HG03025 (cell line): Measurements from ENCODE around the gene TTBK1.
"Not testable (repeated sequence)": the region's sequence is repeated elsewhere in the genome, so short reads cannot be mapped to it uniquely, and the experiment has no call there.

ENCODE experiments used
- ATAC-seq: cut with Tn5 transposase; IDR thresholded peaks from one replicate; pipeline ENCODE4 v1.9.1; 2021; ENCODE audit warnings: mild to moderate bottlenecking, moderate library complexity; ENCODE audit not compliant: unreplicated experiment, low FRiP score

Gene TTBK1

DNA sequence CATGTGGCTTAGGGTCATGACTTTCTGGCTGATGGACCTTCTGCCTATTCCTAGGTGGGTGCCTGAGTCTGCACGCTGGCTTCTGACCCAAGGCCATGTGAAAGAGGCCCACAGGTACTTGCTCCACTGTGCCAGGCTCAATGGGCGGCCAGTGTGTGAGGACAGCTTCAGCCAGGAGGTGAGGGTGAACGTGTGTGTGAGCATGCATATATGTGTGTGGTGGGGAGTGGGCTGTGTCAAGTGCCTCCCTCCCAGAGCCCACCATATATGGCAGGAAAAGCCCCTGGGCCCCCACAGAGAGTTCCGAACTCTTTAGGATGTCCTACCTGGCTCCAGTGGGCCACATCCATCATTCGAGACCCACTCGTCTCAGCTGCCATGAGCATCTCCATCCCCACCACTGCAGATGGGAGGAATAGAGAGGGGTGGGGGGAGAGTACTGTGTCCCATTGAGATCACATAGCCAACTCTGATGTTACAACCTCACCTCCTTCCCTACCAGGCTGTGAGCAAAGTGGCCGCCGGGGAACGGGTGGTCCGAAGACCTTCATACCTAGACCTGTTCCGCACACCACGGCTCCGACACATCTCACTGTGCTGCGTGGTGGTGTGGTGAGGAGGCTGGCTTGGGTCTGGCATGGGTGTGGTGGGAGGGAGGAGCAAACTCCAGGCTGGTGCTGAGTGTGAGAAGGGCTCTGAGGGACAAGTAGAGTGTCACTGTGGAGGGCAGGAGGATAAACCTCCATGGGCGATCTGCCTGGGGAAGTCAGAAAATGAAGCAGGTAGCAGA lies 58.0 kb downstream of the TTBK1 start:
- ATAC-seq, result no peak

DNA sequence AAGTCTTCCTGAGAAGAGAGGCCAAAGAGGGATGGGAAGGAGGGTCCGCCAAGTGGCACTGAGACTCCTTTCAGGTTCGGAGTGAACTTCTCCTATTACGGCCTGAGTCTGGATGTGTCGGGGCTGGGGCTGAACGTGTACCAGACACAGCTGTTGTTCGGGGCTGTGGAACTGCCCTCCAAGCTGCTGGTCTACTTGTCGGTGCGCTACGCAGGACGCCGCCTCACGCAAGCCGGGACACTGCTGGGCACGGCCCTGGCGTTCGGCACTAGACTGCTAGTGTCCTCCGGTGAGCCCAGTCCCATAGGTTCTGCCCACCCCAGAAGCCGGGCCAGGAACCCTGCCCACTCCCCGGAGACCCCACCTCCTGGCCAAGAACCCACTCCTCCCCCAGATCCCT lies 58.8 kb downstream of the TTBK1 start:
- no peak for ATAC-seq

DNA sequence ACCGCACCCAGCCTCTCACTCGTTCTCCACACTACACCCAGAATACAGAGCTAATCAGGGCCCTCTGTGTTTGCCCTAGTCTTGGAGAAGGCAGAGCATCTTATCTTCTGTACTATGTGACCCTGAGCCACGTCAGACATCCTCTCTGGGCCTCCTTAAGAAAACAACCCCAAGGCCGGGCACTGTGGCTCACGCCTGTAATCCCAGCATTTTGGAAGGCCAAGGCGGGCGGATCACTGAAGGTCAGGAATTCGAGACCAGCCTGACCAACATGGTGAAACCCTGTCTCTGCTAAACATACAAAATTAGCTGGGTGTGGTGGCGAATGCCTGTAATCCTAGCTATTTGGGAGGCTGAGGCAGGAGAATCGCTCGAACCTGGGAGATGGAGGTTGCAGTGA lies 59.7 kb downstream of the TTBK1 start:
- not testable (repeated sequence) for ATAC-seq

DNA sequence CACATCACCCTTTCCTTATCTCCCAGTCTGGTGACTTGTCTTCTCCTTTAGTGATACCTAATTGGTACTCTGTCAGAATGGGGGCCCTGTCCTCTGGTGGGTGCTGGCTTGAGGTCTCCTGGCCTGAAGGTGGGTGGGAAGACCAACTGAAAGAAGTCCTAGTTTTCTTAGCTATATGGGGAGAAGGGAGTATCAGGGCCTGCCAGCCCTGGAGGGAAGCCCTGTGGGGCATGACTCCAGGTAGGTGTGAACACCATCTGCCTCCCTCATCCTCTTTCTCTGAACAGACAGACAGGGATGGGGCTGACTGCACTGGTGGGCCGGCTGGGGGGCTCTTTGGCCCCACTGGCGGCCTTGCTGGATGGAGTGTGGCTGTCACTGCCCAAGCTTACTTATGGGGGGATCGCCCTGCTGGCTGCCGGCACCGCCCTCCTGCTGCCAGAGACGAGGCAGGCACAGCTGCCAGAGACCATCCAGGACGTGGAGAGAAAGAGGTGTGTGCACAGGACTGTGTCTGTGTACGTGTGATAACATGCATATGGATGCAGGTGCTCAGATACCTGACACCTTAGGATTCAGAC lies 60.6 kb downstream of the TTBK1 start:
- no peak for ATAC-seq

DNA sequence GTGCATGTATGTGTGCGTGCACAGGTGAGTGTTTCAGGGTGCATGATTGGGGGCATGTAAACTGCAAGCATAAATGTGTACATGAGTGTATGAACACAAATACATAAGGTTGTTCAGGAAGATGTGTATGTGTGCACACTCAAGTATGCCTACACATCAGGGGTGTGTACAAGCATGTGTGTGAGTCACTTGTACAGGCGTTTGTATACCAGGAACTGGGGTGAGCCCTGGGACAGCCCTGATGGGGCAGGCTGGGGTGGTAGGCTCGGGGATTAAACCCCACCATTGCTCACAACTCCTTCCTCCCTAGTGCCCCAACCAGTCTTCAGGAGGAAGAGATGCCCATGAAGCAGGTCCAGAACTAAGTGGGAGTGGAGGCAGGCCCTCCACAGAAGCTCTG lies 61.1 kb downstream of the TTBK1 start:
- ATAC-seq, result no peak

DNA sequence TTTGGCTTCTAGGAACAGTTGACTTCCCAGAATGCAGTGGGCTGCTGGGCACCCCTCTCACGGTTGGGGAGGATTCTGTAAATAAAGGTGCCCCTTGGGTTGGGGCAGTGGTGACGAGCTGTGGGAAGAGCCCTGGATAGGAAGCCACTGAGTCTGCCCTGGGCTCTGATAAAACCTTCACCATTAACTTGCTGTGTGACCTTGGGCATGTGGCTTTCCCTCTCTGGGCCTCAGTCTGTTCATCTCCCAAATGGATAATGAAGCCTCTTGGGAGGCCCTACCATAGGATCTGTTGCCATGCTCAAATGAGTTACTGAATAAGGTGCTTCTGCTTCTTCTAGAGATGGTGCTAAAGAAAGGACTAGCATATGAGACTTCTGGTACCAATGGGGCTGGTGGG lies 61.6 kb downstream of the TTBK1 start:
- ATAC-seq, result no peak

DNA sequence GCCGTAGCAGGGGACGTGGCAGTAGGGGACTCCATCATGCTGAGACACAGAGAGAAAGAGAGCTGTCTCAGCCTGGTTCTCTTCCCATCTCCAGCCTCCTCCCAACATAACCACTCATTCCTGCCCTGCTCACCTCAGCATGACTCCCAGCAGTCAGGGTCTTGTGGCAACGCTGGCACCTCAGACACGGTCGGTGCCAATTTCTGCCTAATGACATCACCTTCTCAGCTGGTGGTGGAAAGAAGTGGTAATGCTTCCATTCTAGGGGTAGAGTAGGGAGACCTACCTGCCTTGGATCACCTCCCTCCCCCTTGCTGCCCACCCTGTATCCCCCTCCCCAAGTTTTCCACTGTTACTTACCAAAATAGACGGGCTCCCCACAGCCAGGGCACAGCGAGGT lies 62.8 kb downstream of the TTBK1 start:
- no peak for ATAC-seq

DNA sequence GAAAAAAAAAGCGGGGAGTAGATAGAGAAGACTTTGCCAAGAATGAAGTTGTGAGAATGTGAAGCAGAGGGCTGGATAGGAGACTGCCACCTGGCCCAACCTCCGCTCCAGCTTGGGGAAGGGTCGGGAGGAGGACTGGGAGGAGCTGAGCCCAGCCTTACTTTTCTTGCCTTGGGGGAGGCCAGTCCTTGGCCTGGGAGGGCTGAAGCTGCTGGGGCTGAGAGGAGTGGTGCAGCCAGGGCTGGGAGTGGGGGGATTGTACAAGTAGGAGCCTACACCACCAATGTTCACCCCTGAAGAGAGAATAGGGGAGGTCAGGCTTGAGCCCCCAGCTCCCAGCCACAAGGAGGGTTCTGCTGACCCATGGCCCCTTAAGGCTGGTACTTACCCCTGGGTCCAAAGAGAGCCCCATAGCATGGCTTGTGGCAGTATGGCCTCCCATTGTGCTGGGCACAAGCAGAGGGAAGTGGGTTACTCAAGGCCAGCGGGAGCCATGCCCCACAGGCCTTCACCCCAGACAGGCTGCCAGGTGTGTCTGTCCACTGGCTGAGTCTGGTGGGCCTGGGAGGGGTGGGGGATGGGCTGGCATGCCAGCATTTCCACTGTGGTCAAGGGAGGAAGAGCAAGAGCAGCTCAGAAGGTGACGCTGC lies 64.3 kb downstream of the TTBK1 start:
- no peak for ATAC-seq

DNA sequence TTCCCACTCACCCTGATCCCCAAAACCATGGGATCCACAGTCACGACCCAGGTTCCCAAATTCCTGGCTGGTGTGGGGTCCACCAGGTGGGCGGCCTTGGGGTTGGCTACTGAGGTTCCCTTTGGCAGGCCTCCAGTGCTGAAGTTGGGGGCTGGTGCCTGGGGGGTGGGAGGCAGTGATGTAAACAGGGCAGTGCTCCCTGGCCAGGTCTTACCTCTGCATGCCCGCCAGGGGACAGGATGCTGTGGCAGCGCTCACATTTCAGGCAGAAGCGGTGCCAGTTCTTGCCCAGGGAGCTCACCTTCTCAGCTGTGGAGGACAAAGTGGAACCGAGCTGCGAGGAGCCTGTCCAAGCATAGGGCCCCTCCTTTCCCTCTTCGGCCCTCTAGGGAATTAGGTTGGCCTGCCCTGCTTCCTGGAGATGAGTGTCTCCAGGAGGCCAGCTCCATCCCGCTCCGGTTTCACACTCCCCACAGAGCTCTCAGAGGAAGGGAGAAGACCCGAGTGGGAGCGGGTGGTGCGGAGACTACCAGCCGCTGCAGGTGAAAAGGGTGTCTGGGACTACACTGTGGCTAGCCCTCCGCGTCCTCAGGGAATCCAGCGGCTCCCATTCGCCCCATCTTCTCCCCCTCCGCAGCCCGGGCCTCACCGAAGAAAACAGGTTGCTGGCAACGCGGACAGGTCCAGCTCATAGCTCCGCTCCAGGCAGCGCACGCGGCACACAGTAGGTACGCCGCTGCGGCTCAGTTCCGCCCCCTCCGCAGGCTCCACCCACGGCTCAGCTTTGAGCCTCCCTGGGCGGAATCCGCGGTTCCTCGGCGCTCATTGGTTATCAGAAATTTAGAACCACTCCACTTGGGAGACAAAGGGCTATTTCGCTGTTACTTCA lies 65.1 kb downstream of the TTBK1 start, which contains the start of gene CRIP3:
Gene CRIP3 (minus strand): TSS at position 726 of the 889 bp plus-strand sequence. CDS start 34 bp downstream, at position 692.
- ATAC-seq, result no peak

DNA sequence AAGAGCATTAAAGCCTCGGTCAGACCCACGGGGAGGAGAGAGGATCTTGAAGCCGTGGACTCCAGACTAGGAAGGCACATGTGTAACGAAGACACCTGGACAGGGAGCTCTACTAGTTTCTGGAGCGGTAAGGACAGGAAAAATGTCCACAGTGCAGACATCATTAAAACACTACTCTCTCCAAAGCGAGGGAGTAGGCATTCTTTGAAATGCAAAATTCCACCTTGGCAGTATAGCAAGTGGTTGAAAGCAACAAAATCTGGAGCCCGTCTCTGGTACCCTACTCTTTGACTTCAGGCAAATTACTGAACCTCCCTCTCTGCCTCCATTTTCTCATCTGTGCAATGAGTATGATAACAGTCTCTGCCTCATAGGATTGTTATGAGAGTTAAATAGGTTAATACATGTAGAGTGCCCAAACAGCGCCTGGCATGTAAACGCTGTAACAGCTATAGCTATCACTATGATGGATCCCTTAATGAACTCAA lies 65.8 kb downstream of the TTBK1 start:
- no peak for ATAC-seq

DNA sequence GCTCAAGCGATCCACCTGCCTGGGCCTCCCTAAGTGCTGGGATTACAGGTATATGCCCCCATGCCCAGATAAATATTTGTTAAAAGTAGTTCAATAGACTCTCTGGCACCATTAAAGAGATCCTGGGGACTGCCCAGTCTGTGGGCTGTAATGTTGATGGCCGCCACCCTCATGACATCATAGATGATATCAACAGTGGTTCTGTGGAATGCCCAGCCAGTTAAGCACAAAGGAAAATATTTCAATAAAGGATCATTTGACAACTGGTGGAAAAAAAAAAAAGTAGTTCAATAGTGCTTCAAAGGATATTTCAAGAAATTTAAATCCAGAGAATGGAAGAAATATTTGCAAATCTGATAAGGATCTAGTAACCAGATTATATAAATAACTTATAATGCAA lies 66.9 kb downstream of the TTBK1 start:
- no peak for ATAC-seq

DNA sequence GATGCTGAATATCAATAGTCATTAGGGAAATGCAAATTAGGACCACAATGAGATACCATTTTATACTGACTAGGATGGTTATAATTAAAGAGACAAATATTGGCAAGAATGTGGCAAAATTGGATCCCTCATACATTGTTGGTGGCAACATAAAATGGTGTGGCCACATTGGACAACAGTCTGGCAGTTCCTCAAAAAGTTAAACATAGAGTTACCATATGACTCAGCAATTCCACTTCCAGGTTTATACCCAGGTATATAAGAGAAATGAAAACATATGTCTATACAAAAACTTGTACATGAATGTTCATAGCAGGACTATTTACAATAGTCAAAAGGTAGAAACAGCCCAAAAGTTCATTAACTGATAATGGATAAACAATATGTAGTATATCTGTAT lies 67.3 kb downstream of the TTBK1 start:
- ATAC-seq, result no peak

DNA sequence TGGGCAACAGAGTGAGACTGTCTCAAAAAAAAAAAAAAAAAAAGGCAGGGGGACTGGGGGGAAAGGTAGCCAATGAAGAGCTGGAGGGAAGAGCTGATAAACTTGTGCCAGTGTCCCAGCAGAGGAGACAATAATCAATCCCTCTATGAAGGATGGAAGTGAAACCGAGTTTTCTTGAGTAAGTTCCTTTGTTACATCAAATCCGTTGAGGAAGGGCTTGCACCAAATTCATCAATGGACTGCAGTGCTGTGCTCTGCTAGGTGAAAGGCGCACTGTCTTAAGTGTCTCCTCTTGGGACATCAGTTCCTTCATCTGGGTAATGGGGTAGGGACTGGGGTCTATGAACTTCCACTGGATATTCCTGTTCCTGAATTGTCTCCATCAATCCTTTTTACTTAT lies 68.4 kb downstream of the TTBK1 start:
- ATAC-seq, result no peak

DNA sequence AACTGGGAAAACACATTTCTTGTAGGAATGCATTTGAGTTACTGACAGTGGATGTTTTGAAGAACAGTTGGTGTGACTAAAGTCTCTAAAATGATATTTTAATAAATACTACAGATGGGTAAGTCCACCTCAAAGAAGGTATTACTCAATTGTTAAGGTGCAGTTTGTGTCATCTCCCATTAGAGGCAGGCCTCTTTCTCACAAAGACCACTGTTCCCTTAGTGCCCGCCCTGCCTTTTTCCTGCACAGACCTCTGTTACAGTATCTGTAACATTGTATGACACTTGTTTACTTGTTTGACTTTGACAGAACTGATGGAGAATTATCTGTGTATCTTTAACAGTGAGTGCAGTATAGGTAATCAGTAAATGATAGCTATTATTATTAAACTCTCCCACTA lies 70.5 kb downstream of the TTBK1 start:
- ATAC-seq, result no peak

DNA sequence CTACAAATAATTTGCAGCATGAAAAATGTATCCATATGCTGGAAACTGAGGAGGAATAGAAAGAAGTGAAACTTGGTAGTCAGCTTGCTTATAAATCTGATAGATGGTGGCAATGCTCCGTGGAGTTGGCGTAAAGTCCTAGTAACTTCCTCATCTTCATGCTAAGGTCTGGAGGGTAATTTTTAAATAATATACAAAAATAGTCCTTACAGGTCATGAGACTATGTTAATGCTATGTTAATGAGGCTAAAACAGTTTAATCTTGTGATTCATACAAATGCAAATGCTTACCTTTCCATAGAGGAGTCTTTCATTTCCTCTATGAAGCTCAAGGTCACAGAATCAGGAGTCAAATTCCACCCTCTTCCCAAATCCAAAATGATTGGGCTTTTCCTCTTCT lies 74.7 kb downstream of the TTBK1 start:
- ATAC-seq, result no peak

DNA sequence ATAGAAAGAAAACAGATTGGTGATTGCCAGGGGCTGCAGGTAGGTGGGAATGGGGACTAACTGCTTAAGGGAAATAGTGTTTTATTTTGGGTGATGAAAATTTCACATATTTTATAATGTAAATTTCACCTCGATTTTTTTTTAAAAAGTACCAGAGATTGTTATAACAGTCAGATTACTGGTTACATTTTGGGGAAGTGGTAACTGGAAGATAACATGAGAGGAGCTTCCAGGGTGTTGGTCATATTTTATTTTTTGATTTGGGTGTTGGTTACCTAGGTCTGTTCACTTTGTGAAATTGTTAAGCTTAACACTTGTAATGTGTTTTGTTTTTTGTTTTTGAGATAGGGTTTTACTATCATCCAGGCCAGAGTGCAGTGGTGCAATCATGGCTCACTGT lies 82.6 kb downstream of the TTBK1 start:
- no peak for ATAC-seq

DNA sequence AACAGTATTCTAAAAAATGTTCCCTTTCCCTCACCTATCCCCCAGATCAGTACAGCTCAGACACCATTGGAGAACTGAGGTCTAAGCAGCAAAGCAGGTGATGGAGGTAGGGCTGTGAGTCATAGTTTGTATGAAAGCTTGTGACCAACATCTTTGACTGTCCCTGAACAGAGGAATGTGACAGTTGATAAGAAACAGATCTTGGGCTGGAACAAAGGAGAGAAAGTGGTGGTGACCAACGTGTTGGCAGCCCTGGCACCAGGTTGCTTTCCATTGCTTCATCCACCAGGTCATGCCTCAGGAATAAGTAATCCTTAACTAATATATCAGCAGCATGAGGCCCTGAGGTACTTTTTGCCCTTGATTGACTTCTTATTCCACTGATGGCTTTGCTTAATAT lies 85.2 kb downstream of the TTBK1 start:
- no peak for ATAC-seq

DNA sequence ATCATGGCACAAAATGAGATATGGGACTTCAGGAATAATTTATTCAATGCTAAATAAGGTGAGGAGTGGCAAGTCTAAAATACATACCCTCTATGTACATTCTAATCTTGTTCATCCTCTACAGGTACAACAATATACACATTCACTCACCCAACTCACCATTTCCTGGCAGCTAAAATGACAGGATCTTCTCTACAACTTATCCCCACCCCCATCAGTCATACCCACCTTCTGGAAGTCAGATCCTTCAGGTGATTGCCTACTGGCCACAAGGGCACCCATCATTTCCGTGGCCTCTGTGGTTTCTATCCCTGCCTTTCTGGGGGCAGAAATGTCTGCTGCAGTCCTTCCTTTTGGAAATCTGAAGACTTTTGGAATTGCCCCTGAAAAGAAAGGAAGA lies 88.2 kb downstream of the TTBK1 start:
- no peak for ATAC-seq

DNA sequence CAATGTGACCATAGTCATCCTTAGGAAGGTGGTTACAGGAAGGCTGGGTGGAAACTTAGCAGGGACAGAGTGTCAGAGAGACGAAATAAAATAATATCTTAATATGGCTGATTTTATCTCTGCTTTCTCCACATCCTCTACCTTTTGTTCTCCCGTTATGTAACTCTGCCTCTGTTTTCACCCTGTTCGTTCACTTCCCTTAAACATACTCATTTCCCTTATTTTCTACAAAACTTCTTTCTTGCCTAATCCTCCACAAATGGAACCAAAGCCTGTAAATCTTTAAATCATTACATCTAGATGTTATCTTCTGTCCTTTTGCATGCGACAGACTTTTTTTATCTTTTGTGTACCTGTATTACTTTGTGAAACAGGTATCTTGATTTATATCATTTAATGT lies 88.6 kb downstream of the TTBK1 start:
- no peak for ATAC-seq

DNA sequence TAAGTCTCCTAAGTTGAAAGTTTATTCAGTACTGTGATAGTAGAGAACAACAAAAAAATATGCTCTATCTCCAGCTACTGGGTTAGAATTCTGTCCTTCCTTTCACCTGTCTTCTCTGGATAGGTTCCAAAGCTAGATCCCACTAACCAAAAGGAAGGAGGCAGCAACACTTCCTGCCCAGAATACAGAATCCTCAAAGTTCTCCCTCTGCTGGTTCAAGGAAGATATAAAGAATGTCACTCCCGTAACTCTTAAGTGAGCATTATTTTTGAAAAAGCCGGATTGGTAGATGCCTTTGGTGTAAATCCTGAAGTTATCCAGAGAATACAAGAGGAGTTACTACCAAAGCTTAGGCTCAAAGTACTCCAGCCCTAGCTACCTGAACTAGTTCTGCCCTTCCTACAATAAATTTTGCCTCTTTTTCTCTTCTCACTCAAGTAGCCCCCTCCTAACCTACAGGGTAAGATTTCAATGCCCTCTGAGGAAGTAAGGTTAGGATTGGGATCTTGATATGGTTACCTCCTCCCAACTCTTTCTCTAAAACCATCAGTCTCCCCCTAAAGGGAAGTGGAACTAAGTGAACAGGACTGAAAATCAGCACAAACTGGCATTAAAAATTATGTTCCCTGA lies 91.3 kb downstream of the TTBK1 start:
- ATAC-seq, result no peak
